ENCODE measurements around the gene OR56B4. TPM values are rescaled to one million over a fixed set of nuclear protein-coding genes. Genes with fewer than 3 reads are reported as not detected.

OR56B4 gene
- total and polyA plus RNA-seq, 8 donors: not detected

- WGBS, 2 donors: 83 to 94% methylated on average over 2 of the region's 2 CpGs
- no peak for TF ChIP-seq CTCF (IDR thresholded peaks at IDR 0.05)
- no peaks in the 10 kb centered on the region for H3K9me3 ChIP-seq
- DNase-seq: no peak
- H3K4me1 ChIP-seq: no peaks in the 10 kb centered on the region
- no peaks in the 10 kb centered on the region for H3K27me3 ChIP-seq
- no peak for ATAC-seq
- H3K27ac ChIP-seq: no peak overlapping the region
- intact Hi-C loops (cut with DNase I): no loop called here
- H3K4me3 ChIP-seq: no peak overlapping the region
- FAIRE-seq: no peak
- H3K36me3 ChIP-seq: no peaks in the 10 kb centered on the region
These were observed 11.1 kb upstream of the OR56B4 start for GRCh38 chr11:6096417-6096816.

- intact Hi-C loops (cut with DNase I): no loop called here
- Histone ChIP-seq H3K27me3 (no peaks in the 10 kb centered on the region), H3K27ac (no peak overlapping the region), H3K36me3 (no peaks in the 10 kb centered on the region), H3K4me1 (no peaks in the 10 kb centered on the region), H3K4me3 (no peak overlapping the region), H3K9me3 (no peaks in the 10 kb centered on the region)
- ATAC-seq (no peak), DNase-seq (no peak), FAIRE-seq (no peak)
- TF ChIP-seq CTCF (IDR thresholded peaks at IDR 0.05): no peak
- 60 to 62% methylated on average over 2 of the region's 2 CpGs for WGBS, 2 donors
These were observed 7.9 kb upstream of the OR56B4 start for GRCh38 chr11:6099577-6099976.

- TF ChIP-seq CTCF (IDR thresholded peaks at IDR 0.05): no peak
- H3K27me3 ChIP-seq: no peaks in the 10 kb centered on the region
- DNase-seq (no peak), FAIRE-seq (no peak), ATAC-seq (no peak)
- no peak overlapping the region for H3K27ac ChIP-seq
- no peaks in the 10 kb centered on the region for H3K9me3 ChIP-seq
- 72 to 74% methylated on average over 1 of the region's 1 CpG for WGBS, 2 donors
- H3K4me3 ChIP-seq: no peak overlapping the region
- H3K4me1 ChIP-seq: no peaks in the 10 kb centered on the region
- H3K36me3 ChIP-seq: no peaks in the 10 kb centered on the region
- intact Hi-C loops (cut with DNase I): no loop called here
These were observed 2.5 kb downstream of the OR56B4 start for GRCh38 chr11:6110011-6110410.

- intact Hi-C loops (cut with DNase I): no loop called here
- Histone ChIP-seq H3K36me3 (no peaks in the 10 kb centered on the region), H3K4me1 (no peaks in the 10 kb centered on the region), H3K27ac (no peak overlapping the region), H3K27me3 (no peaks in the 10 kb centered on the region), H3K9me3 (no peaks in the 10 kb centered on the region), H3K4me3 (no peak overlapping the region)
- 49 to 63% methylated on average over 2 of the region's 2 CpGs for WGBS, 2 donors
- no peak for ATAC-seq
- no peak for FAIRE-seq
- DNase-seq: no peak
- no peak for TF ChIP-seq CTCF (IDR thresholded peaks at IDR 0.05)
These were observed 4.2 kb downstream of the OR56B4 start for GRCh38 chr11:6111673-6112072.

- no peaks in the 10 kb centered on the region for H3K27me3 ChIP-seq
- H3K4me3 ChIP-seq: no peak overlapping the region
- H3K36me3 ChIP-seq: no peaks in the 10 kb centered on the region
- H3K9me3 ChIP-seq: no peaks in the 10 kb centered on the region
- WGBS, 2 donors: 91 to 97% methylated on average over 1 of the region's 1 CpG
- ATAC-seq: no peak
- DNase-seq: no peak
- no peaks in the 10 kb centered on the region for H3K4me1 ChIP-seq
- FAIRE-seq: no peak
- intact Hi-C loops (cut with DNase I): no loop called here
- TF ChIP-seq CTCF (IDR thresholded peaks at IDR 0.05): no peak
- no peak overlapping the region for H3K27ac ChIP-seq
These were observed 9.2 kb downstream of the OR56B4 start for GRCh38 chr11:6116638-6117037.
